Stimulated activated CD4-positive, alpha-beta T cell treated with anti-CD3 and anti-CD28 coated beads, TNF-alpha, amount 100 ng/mL, for 1 hour (primary cell): ENCODE measurements around the gene MAPKAPK5.
"Not testable (repeated sequence)": the region's sequence is repeated elsewhere in the genome, so short reads cannot be mapped to it uniquely, and the experiment has no call there.

Source experiments
- DNase-seq, 3 donors: peaks; one replicate each; pipeline ENCODE4 v3.0.0-alpha.2; 2020; ENCODE audit warnings: low read depth in 3 of 3, low spot score in 1 of 3

Gene MAPKAPK5

GRCh38 chr12:111827907-111828306, 14.1 kb upstream of the MAPKAPK5 start:
- no peak for DNase-seq

DNA sequence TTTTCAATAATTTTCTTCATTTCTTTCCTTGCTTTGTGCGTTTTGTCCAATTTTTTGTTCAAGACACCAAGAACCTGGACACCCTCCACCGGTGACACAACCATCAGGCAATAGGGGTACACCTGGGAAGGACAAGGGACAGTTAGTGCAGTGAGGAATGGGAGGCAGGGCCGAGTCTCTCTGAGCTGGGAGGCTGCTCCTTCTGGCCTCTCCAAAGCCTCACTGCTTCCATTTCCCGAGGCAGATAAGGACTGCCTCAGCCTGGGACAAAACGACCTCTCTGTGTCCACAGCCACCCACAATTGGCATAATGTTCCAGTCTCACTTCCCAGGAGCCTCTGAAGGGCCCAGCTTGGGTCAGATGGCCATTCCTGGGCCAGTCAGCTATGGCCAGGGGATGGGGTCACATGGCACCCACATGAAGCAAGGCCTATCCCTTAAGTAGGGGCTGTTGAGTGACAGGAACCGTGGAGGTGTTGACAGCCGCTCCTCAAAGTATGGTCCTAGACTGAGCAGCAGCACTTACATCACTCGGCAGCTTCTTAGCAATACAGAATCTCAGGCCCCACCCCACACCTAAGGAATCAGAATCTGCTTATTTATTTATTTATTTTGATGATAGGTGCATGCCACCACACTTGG, 13.6 kb upstream of the MAPKAPK5 start:
- DNase-seq = no peak

- DNase-seq = not testable (repeated sequence)
Observed at GRCh38 chr12:111829635-111830034, 12.4 kb upstream of the MAPKAPK5 start.

DNA sequence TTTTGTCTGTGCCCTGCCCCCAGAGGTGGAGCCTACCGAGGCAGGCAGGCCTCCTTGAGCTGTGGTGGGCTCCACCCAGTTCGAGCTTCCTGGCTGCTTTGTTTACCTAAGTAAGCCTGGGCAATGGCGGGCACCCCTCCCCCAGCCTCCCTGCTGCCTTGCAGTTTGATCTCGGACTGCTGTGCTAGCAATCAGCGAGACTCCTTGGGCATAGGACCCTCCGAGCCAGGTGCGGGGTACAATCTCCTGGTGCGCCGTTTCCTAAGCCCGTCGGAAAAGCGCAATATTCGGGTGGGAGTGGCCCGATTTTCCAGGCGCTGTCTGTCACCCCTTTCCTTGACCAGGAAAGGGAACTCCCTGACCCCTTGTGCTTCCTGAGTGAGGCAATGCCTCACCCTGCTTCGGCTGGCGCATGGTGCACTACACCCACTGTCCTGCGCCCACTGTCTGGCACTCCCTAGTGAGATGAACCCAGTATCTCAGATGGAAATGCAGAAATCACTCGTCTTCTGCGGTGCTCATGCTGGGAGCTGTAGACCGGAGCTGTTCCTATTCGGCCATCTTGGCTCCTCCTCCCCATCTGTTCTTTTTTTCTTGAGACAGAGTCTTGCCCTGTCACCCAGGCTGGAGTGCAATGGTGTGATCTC, 7.2 kb upstream of the MAPKAPK5 start:
- DNase-seq = not testable (repeated sequence)

GRCh38 chr12:111835531-111836181, 6.4 kb upstream of the MAPKAPK5 start:
- not testable (repeated sequence) for DNase-seq

- no peak for DNase-seq
Observed at GRCh38 chr12:111838353-111838752, 3.7 kb upstream of the MAPKAPK5 start.

- no peak for DNase-seq
Observed at GRCh38 chr12:111840807-111841206, 1.2 kb upstream of the MAPKAPK5 start.

DNA sequence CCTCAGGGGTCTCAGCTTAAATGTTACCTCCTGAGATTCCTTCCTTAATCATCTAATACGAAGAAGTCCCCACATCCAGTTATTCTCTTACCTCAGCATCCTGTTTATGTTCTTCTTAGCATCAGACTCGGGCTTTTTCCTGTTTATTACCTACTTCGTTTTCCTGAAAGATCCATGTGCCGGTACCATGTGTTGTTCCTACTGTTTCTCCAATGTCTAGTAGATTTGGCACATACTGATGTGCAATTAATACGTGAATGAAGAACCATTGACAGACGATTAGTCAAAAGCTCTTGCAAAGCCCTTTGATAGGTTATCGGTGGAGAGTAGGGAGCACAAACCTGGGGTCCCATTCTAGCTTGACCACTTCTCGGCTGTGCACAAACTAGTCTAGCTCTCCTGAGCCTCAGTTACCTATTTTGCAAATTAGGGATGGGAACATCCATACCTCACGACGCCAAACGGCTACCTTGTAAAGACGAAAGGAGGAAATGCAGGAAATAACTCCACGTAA, 735 bp upstream of the MAPKAPK5 start:
- DNase-seq = peak in 1 of 3 donors; percentile 2

DNA sequence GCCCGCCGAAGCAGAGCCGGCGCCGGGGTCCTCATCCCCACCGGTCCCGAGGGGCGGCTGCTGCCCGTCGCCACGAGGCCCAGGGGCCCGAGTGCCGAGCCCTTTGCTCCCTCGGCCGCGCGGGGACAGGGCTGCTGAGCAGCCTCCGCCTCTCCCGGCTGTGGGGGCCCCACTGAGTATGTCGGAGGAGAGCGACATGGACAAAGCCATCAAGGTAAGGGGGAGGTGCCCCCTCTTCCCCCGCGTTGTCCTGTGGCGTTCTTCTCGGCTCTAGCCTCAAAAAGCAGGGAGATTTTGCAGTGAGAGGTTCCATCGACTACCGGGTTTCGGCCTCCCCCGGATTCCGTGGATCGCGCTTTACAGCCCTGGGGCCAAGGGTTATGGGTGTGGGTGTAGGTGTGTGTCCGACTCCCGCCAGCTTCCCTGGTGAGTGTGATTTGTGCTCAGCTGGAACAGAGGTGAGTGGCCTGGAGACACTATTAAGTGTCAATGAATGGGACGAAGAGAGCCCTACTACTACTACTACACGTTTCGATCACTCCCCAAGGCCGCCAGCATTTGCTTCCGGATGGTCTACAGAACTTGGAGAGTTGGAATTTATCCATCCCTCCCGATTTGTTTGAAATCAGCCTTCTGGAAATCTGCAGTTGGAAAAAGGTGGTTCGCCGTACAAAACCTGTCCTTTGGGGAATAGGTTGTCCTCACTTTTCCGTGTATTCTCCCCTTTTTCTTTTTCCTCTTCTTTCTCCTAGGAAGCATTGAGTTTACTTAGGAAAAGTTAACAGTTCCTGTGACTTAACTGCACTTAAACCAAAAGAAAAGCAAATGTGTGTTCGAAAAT, 748 bp downstream of the MAPKAPK5 start:
- peak in 1 of 3 donors; percentile 10 for DNase-seq

GRCh38 chr12:111846016-111846415, 4.0 kb downstream of the MAPKAPK5 start:
- no peak for DNase-seq

- no peak for DNase-seq
Observed at GRCh38 chr12:111850526-111850925, 8.5 kb downstream of the MAPKAPK5 start.

- no peak for DNase-seq
Observed at GRCh38 chr12:111858186-111858585, 16.2 kb downstream of the MAPKAPK5 start.

- DNase-seq = no peak
Observed at GRCh38 chr12:111858778-111859177, 16.8 kb downstream of the MAPKAPK5 start.

DNA sequence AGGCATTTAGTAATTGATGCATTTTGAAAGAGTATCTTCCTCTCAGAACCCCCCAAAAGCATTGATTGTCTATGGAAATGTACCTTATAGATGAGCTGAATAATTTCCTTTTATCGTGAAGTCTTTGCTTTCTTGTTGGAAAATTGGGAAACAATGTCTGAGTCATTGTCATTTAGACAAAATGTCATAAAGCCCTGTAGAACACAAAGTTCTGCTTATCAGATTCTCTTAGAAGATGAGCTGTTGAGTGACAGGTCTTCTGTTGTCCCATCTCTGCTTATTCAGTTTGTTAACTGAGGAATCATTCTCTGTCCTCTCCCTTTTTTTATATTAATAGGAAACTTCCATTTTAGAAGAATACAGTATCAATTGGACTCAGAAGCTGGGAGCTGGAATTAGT, 22.9 kb downstream of the MAPKAPK5 start:
- no peak for DNase-seq

GRCh38 chr12:111867531-111867930, 25.5 kb downstream of the MAPKAPK5 start:
- no peak for DNase-seq

DNA sequence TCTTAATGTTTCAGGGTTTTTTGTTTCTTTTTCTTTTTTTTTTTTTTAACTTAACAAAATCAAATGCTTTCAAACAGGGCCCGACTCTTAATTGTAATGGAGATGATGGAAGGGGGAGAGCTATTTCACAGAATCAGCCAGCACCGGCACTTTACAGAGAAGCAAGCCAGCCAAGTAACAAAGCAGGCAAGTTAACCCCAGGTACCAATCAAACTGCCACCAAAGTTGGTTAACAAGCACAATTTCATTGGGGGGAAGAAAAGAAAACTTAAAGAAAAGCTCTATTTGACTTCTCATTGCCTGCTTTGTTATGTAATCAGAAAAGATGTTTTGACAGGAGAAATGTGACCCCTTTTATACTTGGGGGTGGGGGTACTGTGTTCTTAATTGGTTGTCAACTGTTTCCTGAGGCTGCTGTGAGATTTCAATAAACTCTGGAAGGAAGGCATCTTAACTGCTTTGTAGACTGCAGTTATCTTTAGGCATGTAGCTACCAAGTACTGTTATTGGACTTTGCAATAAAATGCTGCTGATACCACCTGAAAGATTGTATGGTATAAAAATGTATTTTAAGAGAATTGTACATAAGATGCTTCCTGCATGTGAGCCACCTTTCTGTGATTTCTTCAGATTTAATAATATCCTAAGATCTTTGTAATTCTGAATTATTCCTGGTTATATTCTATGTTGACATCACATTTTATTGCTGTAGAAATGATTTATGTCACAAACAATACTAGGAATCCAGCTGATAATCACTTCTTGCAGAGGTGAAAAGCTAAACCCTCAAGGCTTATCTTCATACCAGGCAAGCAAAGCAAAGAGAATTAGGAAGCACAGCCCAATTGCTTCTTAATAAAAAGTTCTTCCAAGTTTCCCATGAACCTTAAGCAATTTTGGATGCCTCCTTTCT, 26.9 kb downstream of the MAPKAPK5 start:
- DNase-seq = no peak

- no peak for DNase-seq
Observed at GRCh38 chr12:111869671-111870070, 27.6 kb downstream of the MAPKAPK5 start.

GRCh38 chr12:111870216-111870615, 28.2 kb downstream of the MAPKAPK5 start:
- no peak for DNase-seq

- DNase-seq = no peak
Observed at GRCh38 chr12:111870706-111871105, 28.7 kb downstream of the MAPKAPK5 start.

DNA sequence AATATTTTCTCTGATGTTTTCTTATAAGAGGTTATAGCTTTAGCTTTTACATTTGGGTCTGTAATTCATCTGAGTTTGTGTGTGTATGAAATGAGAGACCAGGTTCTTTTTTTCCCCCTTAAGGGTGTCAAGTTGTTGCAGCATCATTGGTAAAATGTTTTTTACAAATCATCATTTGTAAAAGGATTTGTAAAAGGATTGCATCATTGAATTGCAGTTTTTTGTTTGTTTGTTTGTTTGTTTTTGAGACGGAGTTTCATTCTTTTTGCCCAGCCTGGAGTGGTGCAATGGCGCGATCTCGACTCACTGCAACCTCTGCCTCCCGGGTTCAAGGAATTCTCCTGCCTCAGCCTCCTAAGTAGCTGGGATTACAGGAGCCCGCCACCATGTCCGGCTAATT, 31.1 kb downstream of the MAPKAPK5 start:
- DNase-seq = no peak
